Measurements from ENCODE around the gene USP8.
"Not testable (repeated sequence)": the region's sequence is repeated elsewhere in the genome, so short reads cannot be mapped to it uniquely, and the experiment has no call there.

Gene USP8

DNA sequence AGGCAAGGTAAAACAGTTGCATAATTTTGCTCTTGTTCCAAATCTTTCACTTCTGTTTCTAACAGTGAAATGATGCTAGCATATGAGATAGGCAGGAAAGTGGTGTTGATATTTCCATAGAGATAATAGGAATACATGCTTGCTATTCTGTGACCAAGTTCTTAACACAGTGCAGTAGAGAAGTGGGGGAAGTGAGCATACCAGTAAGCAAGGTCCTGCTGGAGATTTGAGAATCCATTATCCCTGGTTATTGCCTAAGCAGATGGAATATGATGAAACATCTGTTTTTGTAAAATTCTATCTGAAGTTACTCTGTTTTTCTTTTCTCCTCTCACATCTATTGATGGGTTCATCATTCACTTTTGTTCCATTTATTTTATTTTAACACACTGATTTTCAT, 28.7 kb downstream of the USP8 start:
- DNase-seq = no peak

DNA sequence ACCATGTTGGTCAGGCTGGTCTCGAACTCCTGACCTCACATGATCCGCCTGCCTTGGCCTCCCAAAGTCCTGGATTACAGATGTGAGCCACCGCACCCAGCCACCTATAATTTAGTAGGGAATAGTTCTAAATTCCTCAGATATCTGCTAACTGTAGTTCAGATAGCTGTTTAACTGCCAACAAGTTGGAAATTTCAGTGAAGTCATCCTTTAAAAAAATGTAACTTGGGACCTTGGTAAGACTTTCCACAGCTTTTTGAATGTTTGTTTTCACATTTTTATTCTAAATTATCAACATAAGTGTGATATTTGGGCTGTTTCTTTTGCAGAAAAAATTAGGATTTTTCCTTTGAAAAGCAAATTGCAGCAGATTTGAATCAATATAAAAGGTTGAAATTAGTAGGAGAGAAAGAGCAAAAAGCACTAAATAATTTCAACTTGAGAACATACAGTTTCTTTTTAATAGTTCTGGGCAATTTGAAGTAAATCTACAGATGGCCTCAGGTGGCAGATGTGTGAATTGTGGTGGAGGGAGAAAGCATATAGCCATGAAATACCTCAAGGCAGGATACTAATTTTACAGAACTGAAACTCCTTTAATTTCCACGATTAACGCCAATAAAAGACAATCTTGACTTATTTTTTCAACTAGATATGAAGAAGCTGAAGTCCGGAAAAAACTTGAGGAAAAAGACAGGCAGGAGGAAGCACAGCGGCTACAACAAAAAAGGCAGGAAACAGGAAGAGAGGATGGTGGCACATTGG, 34.3 kb downstream of the USP8 start:
- DNase-seq = no peak

GRCh38 chr15:50463423-50464358, 39.5 kb downstream of the USP8 start:
- no peak for DNase-seq

GRCh38 chr15:50471072-50471471, 46.9 kb downstream of the USP8 start:
- DNase-seq = no peak

- DNase-seq = no peak
Observed at GRCh38 chr15:50476143-50476542, 51.9 kb downstream of the USP8 start.

GRCh38 chr15:50484781-50485180, 60.6 kb downstream of the USP8 start:
- no peak for DNase-seq

DNA sequence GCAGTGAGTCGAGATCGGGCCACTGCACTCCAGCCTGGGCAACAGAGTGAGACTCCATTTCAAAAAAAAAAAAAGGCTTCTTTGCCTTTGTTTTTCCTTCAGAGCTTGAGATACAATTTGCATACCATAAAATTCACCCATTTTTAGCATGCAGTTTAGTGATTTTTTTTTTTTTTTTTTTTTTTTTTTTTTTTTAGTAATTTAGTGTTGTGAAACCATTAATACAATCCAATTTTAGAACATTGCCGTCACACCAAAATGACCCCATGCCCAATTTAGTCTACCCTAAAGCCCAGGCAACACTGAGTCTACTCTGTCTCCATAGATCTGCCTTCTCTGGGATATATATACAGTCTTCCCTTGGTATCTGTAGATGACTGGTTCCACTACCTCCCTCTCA, 61.2 kb downstream of the USP8 start:
- no peak for DNase-seq

GRCh38 chr15:50487287-50487686, 63.1 kb downstream of the USP8 start:
- no peak for DNase-seq

DNA sequence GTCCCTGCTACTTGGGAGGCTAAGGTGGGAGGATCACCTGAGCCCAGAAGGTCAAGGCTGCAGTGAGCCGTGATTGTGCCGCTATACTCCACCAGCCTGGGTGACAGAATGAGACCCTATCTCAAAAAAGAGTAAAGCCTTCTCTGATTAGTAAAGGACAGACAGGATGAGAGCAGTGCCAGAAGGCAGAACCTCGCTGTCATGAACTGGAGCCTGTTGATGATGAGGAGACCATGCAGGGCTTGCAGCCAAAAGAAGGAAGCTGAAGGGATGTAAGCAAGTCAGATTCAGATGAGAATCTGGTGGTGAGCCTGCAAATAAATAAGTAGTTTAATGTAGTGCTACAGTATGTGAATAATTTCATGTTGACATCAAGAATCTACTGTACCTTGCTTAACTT, 69.4 kb downstream of the USP8 start:
- no peak for DNase-seq

GRCh38 chr15:50494547-50494946, 70.3 kb downstream of the USP8 start:
- DNase-seq = not testable (repeated sequence)

DNA sequence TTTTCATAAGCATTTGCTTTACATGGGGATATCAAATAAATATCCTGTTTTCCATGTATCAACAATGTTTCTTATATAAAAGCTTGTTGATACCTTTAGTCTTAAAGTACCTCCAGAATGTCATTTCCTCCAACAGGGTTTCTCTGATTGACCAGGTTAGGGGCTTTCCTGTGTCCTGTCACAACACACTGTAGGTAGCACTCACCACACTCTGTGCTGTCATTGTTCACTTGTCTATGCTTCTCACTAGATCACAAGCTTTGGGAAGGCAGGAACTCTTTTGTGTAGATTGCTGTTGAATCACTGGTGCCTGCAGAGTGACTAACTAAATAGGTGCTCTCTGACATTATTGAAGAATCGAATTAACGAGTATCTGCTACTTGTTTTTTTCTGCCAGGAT, 72.5 kb downstream of the USP8 start:
- no peak for DNase-seq

DNA sequence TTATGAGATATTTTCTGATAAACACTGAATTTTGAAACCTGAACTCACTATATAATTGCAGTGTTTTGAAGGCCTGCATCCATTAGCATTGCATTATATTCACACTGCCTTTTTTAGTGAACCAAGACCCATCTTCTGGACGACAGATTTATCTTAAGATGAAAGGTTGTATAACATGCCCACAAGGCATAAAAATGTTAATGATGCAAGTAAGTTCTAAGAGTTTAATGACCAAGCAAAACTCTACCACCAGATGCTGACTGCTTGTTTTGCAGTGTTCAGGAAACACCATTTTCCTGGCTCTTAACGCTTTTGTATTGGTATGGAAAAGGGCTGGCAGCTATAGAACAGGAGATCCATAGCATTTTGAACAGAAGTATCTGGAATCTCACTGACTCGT, 76.1 kb downstream of the USP8 start:
- DNase-seq = no peak

GRCh38 chr15:50501815-50502214, 77.6 kb downstream of the USP8 start:
- no peak for DNase-seq

DNA sequence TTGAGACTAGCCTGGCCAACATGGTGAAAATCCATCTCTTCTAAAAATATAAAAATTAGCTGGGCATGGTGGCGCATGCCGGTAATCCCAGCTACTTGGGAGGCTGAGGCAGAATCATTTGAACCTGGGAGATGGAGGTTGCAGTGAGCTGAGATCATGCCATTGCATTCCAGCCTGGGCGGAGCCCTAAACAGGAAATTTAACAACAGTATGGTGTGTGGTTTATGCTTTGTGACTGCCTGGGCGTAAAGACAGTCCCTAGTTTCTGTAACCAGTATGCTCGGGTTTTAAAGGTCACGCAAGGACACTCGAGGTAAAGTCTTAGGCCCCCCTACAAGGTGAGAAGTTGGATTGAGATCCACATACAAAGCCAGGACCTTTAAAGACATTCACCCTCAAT, 78.9 kb downstream of the USP8 start:
- DNase-seq = no peak

- DNase-seq = not testable (repeated sequence)
Observed at GRCh38 chr15:50505656-50506055, 81.5 kb downstream of the USP8 start.

GRCh38 chr15:50506121-50506520, 81.9 kb downstream of the USP8 start:
- no peak for DNase-seq

- no peak for DNase-seq
Observed at GRCh38 chr15:50513001-50513400, 88.8 kb downstream of the USP8 start.

DNA sequence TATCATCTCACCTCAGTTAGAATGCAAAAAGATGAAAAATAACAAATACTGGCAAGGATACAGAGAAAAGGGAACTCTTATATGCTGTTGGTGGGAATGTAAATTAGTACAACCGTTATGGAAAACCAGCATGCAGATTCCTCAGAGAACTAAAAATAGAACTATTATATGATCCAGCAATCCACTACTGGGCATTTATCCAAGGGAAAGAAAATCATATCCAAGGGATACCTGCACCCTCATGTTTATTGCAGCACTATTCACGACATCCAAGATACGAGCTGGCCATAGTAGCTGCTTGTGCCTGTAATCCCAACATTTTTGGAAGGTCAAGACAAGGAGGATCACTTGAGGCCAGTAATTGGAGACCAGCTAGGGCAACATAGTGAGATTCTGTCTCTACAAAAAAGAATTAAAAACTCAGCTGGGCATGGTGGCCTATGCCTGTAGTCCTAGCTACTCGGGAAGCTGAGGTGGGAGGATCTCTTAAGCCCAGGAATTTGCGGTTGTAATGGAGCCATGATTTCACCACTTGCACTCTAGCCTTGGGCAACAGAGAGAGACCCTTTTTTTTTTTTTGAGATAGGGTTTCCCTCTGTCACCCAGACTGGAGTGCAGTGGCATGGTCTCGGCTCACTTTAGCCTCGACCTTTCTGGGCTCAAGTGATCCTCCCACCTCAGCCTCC, 95.7 kb downstream of the USP8 start:
- DNase-seq = no peak

DNA sequence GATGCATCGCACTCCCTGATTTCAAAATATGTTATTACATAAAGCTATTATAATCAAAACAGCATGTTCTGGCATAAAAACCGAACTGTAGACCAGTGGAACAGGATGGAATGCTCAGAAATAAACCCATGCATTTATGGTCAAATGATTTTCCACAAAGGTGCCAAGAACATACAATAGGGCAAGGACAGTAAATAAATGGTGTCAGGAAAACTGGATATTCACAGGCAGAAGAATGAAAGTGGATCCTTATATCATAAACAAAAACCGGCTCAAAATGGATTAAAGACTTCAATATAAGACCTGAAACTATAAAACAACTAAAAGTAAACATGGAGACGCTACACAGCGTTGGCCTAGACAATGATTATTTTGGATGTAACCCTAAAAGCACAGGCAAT, 99.6 kb downstream of the USP8 start:
- DNase-seq = no peak

DNA sequence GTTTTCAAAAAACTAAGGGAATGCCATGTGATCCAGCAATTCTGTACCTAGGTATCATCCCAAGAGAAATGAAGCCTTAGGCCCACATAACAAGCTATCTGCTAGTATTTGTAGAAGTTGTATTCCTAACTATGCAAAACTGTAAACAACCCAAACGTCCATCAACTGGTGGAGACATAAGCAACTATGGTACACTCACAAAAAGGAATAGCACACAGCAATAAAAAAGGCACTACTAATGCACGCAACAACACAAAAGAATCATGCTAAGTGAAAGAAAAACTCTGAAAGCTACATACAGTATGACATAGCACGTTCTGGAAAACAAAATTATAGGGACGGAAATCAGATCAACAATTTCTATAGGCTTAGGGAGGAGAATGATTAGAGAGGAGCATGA, 107.0 kb downstream of the USP8 start:
- no peak for DNase-seq

DNA sequence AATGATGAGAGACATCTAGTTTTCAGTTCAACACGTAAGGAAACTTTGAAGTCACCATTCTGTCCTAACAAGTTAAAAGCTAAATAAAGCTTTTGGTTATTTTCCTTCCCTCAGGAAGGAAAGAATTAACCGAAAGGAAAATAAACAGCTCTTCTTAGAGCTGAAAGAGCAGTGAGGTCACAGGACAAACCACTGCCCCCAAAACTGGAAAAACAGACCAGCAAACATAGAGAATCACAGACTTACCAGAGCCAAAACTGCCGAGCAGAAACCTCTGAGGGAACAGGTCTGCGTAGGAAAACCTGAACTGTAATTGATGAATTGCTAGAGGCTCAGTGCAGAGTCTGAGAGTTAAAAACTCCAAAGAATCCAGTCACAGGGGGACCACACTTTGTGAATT, 107.6 kb downstream of the USP8 start:
- no peak for DNase-seq

GRCh38 chr15:50542887-50543210, 118.6 kb downstream of the USP8 start:
- DNase-seq = no peak

- DNase-seq = no peak
Observed at GRCh38 chr15:50543556-50543955, 119.4 kb downstream of the USP8 start.

GRCh38 chr15:50544368-50544767, 120.2 kb downstream of the USP8 start:
- no peak for DNase-seq

Data from stimulated activated CD4-positive, alpha-beta T cell treated with anti-CD3 and anti-CD28 coated beads, Interleukin-2, amount 100 ng/mL, for 24 hours (primary cell).